ENCODE results near the gene DLG2.

Gene DLG2

GRCh38 chr11:83663446-83663845 is 1963.7 kb downstream of the DLG2 start:
- WGBS (ENCODE audit: insufficient coverage, insufficient read length) = no CpG with 5 or more reads among the region's 3 CpGs
- Histone ChIP-seq H3K36me3 (ENCODE audit: control insufficient read depth, insufficient read depth, low read length) (no peaks in the 10 kb centered on the region), H3K9me3 (ENCODE audit: control insufficient read depth, insufficient read depth, low read length) (no peaks in the 10 kb centered on the region), H3K27ac (ENCODE audit: low read length) (no peak overlapping the region), H3K4me3 (ENCODE audit: low read length) (no peak overlapping the region), H3K27me3 (ENCODE audit: control insufficient read depth, insufficient read depth, low read length) (no peaks in the 10 kb centered on the region), H3K4me1 (ENCODE audit: control insufficient read depth, insufficient read depth, low read length) (peaks cover 2% of the 10 kb centered on the region; the same call in 1 of the 2 replicates)
- no peak for DNase-seq (ENCODE audit: low read depth, low spot score)

GRCh38 chr11:83662494-83662893 is 1964.7 kb downstream of the DLG2 start:
- Histone ChIP-seq H3K4me3 (ENCODE audit: low read length) (no peak overlapping the region), H3K4me1 (ENCODE audit: control insufficient read depth, insufficient read depth, low read length) (peaks cover 2% of the 10 kb centered on the region; the same call in 1 of the 2 replicates), H3K27me3 (ENCODE audit: control insufficient read depth, insufficient read depth, low read length) (no peaks in the 10 kb centered on the region), H3K9me3 (ENCODE audit: control insufficient read depth, insufficient read depth, low read length) (no peaks in the 10 kb centered on the region), H3K27ac (ENCODE audit: low read length) (no peak overlapping the region), H3K36me3 (ENCODE audit: control insufficient read depth, insufficient read depth, low read length) (no peaks in the 10 kb centered on the region)
- DNase-seq (ENCODE audit: low read depth, low spot score) = no peak
- WGBS (ENCODE audit: insufficient coverage, insufficient read length) = no CpG with 5 or more reads among the region's 1 CpG

DNA sequence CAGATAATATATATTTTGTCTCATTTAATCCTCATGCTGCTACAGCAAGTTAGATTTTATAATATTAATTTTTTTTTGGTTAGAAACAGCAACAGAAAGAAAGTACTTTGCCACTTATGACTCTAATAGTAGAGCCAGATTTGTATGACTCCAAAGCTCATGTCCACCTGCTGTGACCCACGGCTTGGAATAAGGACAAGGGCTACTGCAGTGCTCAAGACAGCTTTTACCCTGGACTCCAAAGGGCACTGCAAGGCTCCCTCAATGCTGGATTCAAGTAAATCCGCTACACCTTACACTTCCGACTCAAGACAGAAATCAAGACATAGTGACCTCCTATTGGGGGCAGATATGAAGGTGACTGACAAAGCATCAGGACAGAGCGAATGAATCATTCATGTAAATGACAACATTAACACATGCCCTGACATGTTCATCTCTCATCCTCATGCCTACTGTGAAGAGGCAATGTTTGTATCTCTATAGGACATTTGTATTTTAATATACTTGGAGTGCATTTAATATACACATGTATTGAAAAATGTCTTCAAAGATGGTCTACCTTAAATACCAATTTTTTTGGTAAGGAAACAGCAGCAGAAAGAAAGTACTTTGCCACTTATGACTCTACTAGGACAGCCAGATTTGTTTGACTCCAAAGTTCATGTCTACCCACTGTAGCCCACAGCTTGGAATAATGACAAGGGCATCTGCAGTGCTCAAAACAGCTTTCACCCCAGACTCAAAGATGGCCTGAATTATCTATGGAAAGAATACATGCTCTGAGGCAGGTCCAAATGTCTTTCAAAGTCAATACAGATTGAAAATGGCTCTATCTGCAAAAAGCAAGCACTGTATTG is 1965.4 kb downstream of the DLG2 start:
- no peaks in the 10 kb centered on the region for H3K9me3 ChIP-seq (ENCODE audit: control insufficient read depth, insufficient read depth, low read length)
- H3K36me3 ChIP-seq (ENCODE audit: control insufficient read depth, insufficient read depth, low read length) = no peaks in the 10 kb centered on the region
- peaks cover 2% of the 10 kb centered on the region; the same call in 1 of the 2 replicates for H3K4me1 ChIP-seq (ENCODE audit: control insufficient read depth, insufficient read depth, low read length)
- WGBS (ENCODE audit: insufficient coverage, insufficient read length) = no CpG with 5 or more reads among the region's 4 CpGs
- no peak overlapping the region for H3K4me3 ChIP-seq (ENCODE audit: low read length)
- H3K27me3 ChIP-seq (ENCODE audit: control insufficient read depth, insufficient read depth, low read length) = no peaks in the 10 kb centered on the region
- no peak for DNase-seq (ENCODE audit: low read depth, low spot score)
- H3K27ac ChIP-seq (ENCODE audit: low read length) = no peak overlapping the region

DNA sequence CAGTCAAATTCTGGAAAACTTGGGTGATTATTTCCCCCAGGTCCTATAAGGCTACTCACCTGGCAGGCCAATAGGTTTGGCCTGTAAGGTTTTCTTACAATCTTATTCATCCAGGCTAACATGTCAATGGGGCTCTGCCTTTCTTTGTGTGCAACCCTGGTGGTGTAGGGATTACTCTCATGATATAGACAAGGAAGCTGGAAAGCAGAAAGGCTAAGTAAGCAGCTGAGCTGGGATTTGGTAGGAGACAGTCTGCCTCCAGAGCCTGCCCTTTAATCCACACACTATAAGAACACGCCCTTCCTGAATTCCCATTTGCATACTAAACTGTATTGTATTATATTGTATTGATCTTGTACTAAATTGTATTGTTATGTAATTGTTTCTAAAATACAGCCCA is 1967.7 kb downstream of the DLG2 start:
- no peak overlapping the region for H3K4me3 ChIP-seq (ENCODE audit: low read length)
- WGBS (ENCODE audit: insufficient coverage, insufficient read length) = no CpG with 5 or more reads among the region's 1 CpG

DNA sequence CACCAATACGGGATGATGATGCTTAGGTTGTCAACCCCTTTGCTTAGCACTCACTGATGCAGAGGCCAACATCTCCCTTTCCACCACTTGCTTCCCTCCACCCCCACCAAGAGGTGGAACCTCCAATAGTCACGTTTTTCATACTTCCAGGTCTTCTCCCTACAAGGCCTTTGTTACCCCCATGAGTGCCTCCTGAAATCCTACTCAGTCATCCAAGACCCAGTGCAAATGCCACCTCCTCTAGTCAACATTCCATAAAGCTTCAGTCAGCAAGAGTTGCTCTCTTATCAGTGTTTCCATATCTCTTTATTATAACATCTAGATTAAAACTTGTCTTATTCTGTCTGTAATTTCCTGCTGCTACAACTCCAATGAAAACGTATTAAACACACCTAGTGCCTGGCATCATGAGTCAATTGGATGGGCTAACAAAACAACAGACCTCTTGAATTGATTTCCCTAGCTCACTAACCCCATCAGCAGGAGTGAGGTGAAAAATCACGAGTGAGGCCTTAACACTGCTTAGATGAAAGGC is 1970.3 kb downstream of the DLG2 start:
- no peaks in the 10 kb centered on the region for H3K36me3 ChIP-seq (ENCODE audit: control insufficient read depth, insufficient read depth, low read length)
- WGBS (ENCODE audit: insufficient coverage, insufficient read length) = no CpG with 5 or more reads among the region's 4 CpGs
- no peak for DNase-seq (ENCODE audit: low read depth, low spot score)
- H3K4me3 ChIP-seq (ENCODE audit: low read length) = no peak overlapping the region
- H3K4me1 ChIP-seq (ENCODE audit: control insufficient read depth, insufficient read depth, low read length) = no peaks in the 10 kb centered on the region
- H3K9me3 ChIP-seq (ENCODE audit: control insufficient read depth, insufficient read depth, low read length) = no peaks in the 10 kb centered on the region
- H3K27me3 ChIP-seq (ENCODE audit: control insufficient read depth, insufficient read depth, low read length) = no peaks in the 10 kb centered on the region
- no peak overlapping the region for H3K27ac ChIP-seq (ENCODE audit: low read length)

More for the DNA sequence above, 1967.7 kb downstream of the DLG2 start:
- Histone ChIP-seq H3K27me3 (ENCODE audit: control insufficient read depth, insufficient read depth, low read length) (no peaks in the 10 kb centered on the region), H3K4me1 (ENCODE audit: control insufficient read depth, insufficient read depth, low read length) (no peaks in the 10 kb centered on the region), H3K9me3 (ENCODE audit: control insufficient read depth, insufficient read depth, low read length) (no peaks in the 10 kb centered on the region), H3K27ac (ENCODE audit: low read length) (no peak overlapping the region), H3K36me3 (ENCODE audit: control insufficient read depth, insufficient read depth, low read length) (no peaks in the 10 kb centered on the region)
- DNase-seq (ENCODE audit: low read depth, low spot score) = no peak

GRCh38 chr11:83655976-83656375 is 1971.2 kb downstream of the DLG2 start:
- no CpG with 5 or more reads among the region's 3 CpGs for WGBS (ENCODE audit: insufficient coverage, insufficient read length)

GRCh38 chr11:83649528-83649855 is 1977.7 kb downstream of the DLG2 start:
- no peak for DNase-seq (ENCODE audit: low read depth, low spot score)
- no CpG with 5 or more reads among the region's 1 CpG for WGBS (ENCODE audit: insufficient coverage, insufficient read length)
- H3K27me3 ChIP-seq (ENCODE audit: control insufficient read depth, insufficient read depth, low read length) = no peaks in the 10 kb centered on the region
- H3K36me3 ChIP-seq (ENCODE audit: control insufficient read depth, insufficient read depth, low read length) = no peaks in the 10 kb centered on the region
- peaks cover 2% of the 10 kb centered on the region; the same call in 1 of the 2 replicates for H3K4me1 ChIP-seq (ENCODE audit: control insufficient read depth, insufficient read depth, low read length)
- H3K27ac ChIP-seq (ENCODE audit: low read length) = no peak overlapping the region
- H3K9me3 ChIP-seq (ENCODE audit: control insufficient read depth, insufficient read depth, low read length) = no peaks in the 10 kb centered on the region
- H3K4me3 ChIP-seq (ENCODE audit: low read length) = no peak overlapping the region

More at GRCh38 chr11:83655976-83656375, 1971.2 kb downstream of the DLG2 start:
- DNase-seq (ENCODE audit: low read depth, low spot score) = no peak
- Histone ChIP-seq H3K27me3 (ENCODE audit: control insufficient read depth, insufficient read depth, low read length) (no peaks in the 10 kb centered on the region), H3K27ac (ENCODE audit: low read length) (no peak overlapping the region), H3K4me3 (ENCODE audit: low read length) (no peak overlapping the region), H3K4me1 (ENCODE audit: control insufficient read depth, insufficient read depth, low read length) (no peaks in the 10 kb centered on the region), H3K9me3 (ENCODE audit: control insufficient read depth, insufficient read depth, low read length) (no peaks in the 10 kb centered on the region), H3K36me3 (ENCODE audit: control insufficient read depth, insufficient read depth, low read length) (no peaks in the 10 kb centered on the region)

GRCh38 chr11:83648610-83649527 is 1978.3 kb downstream of the DLG2 start:
- H3K4me3 ChIP-seq (ENCODE audit: low read length) = no peak overlapping the region
- no peaks in the 10 kb centered on the region for H3K9me3 ChIP-seq (ENCODE audit: control insufficient read depth, insufficient read depth, low read length)
- no CpG with 5 or more reads among the region's 2 CpGs for WGBS (ENCODE audit: insufficient coverage, insufficient read length)
- no peak overlapping the region for H3K27ac ChIP-seq (ENCODE audit: low read length)
- H3K36me3 ChIP-seq (ENCODE audit: control insufficient read depth, insufficient read depth, low read length) = no peaks in the 10 kb centered on the region
- H3K27me3 ChIP-seq (ENCODE audit: control insufficient read depth, insufficient read depth, low read length) = no peaks in the 10 kb centered on the region
- DNase-seq (ENCODE audit: low read depth, low spot score) = no peak
- peaks cover 2% of the 10 kb centered on the region; the same call in 1 of the 2 replicates for H3K4me1 ChIP-seq (ENCODE audit: control insufficient read depth, insufficient read depth, low read length)

- no CpG with 5 or more reads among the region's 3 CpGs for WGBS (ENCODE audit: insufficient coverage, insufficient read length)
These were observed 1981.6 kb downstream of the DLG2 start for GRCh38 chr11:83645561-83645960.

DNA sequence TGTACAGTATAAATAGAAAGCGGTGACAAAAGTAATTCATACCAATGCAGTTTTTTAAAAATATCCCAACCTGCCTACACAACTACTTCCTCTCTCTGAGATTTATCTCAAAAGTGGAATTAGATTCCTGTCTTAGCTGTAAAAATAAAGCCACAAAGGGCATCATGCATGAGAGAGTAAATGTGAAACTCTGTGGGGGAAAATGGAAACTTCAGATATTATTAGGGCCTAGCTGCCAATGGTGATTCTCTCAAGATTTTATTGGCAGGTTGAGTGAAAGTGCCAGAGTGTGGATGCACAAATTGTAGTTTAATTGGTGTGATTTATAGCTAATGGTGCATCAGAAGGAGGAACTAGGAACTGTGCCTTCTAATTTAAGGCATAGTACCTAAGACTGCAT is 1984.0 kb downstream of the DLG2 start:
- WGBS (ENCODE audit: insufficient coverage, insufficient read length) = no CpG with 5 or more reads among the region's 1 CpG
- Histone ChIP-seq H3K4me1 (ENCODE audit: control insufficient read depth, insufficient read depth, low read length) (peaks cover 4% of the 10 kb centered on the region), H3K9me3 (ENCODE audit: control insufficient read depth, insufficient read depth, low read length) (no peaks in the 10 kb centered on the region), H3K4me3 (ENCODE audit: low read length) (no peak overlapping the region), H3K27me3 (ENCODE audit: control insufficient read depth, insufficient read depth, low read length) (no peaks in the 10 kb centered on the region), H3K27ac (ENCODE audit: low read length) (no peak overlapping the region), H3K36me3 (ENCODE audit: control insufficient read depth, insufficient read depth, low read length) (no peaks in the 10 kb centered on the region)
- no peak for DNase-seq (ENCODE audit: low read depth, low spot score)

More at GRCh38 chr11:83645561-83645960, 1981.6 kb downstream of the DLG2 start:
- Histone ChIP-seq H3K27ac (ENCODE audit: low read length) (no peak overlapping the region), H3K4me1 (ENCODE audit: control insufficient read depth, insufficient read depth, low read length) (peaks cover 6% of the 10 kb centered on the region), H3K4me3 (ENCODE audit: low read length) (no peak overlapping the region), H3K9me3 (ENCODE audit: control insufficient read depth, insufficient read depth, low read length) (no peaks in the 10 kb centered on the region), H3K36me3 (ENCODE audit: control insufficient read depth, insufficient read depth, low read length) (no peaks in the 10 kb centered on the region), H3K27me3 (ENCODE audit: control insufficient read depth, insufficient read depth, low read length) (no peaks in the 10 kb centered on the region)
- DNase-seq (ENCODE audit: low read depth, low spot score) = no peak

Data from iPS DF 6.9 (cell line).